Activated CD8-positive, alpha-beta T cell treated with anti-CD3 and anti-CD28 coated beads for 36 hours (primary cell): ENCODE data around the gene RASL11A. TPM values are rescaled to one million over a fixed set of nuclear protein-coding genes. Genes with fewer than 3 reads are reported as not detected.

ENCODE experiments used
- ATAC-seq: fragments of 200-7000 bp; cut with Tn5 transposase; one replicate; pipeline ENCODE4 v1.10.0; 2021; ENCODE audit warnings: mild to moderate bottlenecking, moderate library complexity
- CTCF ChIA-PET: fragments of 350-600 bp; sonication (Branson Sonifier 250); formaldehyde crosslinking; loops from one replicate; lab custom pipeline; 2021; ENCODE audit warnings: antibody characterized with exemption; lab: Charles Lee
- POLR2A ChIA-PET: fragments of 350-600 bp; sonication (Branson Sonifier 250); formaldehyde crosslinking; loops from one replicate; lab custom pipeline; 2021; ENCODE audit warnings: antibody characterized with exemption; lab: Charles Lee
- DNase-seq: peaks from one replicate; pipeline ENCODE4 v3.0.0-alpha.2; 2020
- H3K27ac Mint-ChIP-seq: one replicate; pipeline ENCODE4 v1.8.0; 2021; ENCODE audit warnings: mild to moderate bottlenecking, mixed read lengths
- H3K27me3 Mint-ChIP-seq: one replicate; pipeline ENCODE4 v1.8.0; 2021; ENCODE audit warnings: mixed read lengths
- H3K36me3 Mint-ChIP-seq: one replicate; pipeline ENCODE4 v1.8.0; 2021; ENCODE audit warnings: low read depth, mixed read lengths
- H3K4me1 Mint-ChIP-seq: one replicate; pipeline ENCODE4 v1.8.0; 2021; ENCODE audit warnings: low read depth, mixed read lengths
- H3K4me3 Mint-ChIP-seq: one replicate; pipeline ENCODE4 v1.8.0; 2021; ENCODE audit warnings: mild to moderate bottlenecking, moderate library complexity, mixed read lengths
- H3K9me3 Mint-ChIP-seq: one replicate; pipeline ENCODE4 v1.8.0; 2021; ENCODE audit warnings: mixed read lengths
- intact Hi-C: fragments of 100-400 bp; cut with micrococcal nuclease; formaldehyde crosslinking; loops from one replicate; pipeline ENCODE4 v1.10.0; 2022
- total RNA-seq, 2 experiments: library from RNA; stranded (reverse); gene quantifications; one replicate each; pipeline ENCODE4 v1.2.3, GENCODE V29; 2021
- TF ChIP-seq, protein P1 (sequence below): fragments of 200-600 bp; IDR thresholded peaks from one replicate; pipeline ENCODE4 v1.8.0; 2022; ENCODE audit warnings: antibody characterized with exemption, mild to moderate bottlenecking

RASL11A gene
- total RNA-seq, 2 experiments from 2014 or later, result 2.7 to 3.1 TPM

DNA sequence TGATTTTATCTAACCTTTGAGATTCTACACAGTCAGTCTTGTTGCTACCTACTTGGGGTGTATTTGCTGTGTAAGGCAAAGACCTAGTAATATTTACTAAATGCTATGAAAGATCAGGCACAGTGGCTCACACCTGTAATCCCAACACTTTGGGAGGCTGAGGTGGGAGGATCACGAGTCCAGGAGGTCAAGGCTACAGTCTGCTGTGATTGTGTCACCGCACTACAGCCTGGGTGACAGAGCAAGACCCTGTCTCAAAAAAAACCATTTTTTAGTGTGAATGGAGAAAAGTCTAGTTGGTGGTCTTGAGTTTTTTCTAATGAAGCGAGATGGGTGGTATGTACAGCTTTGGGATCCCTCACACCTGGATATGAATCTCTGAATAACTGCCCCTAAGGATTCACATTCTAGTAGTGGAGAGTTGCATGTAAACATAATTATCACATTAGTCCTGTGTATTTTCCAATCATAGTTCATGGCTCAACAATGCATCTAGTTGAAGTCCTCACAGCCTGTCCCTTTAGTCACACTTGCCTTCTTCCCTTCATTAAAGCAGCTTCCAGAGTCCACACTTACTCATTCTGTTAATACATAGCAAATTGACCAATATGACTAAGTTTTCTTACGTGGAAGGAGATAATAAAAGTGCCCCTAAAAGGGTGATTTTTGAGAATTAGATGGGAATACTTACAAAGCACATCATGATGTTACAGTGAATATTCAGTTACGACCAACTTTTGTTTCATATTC lies 11.8 kb upstream of the RASL11A start:
- H3K36me3 Mint-ChIP-seq, result peaks cover 73% of the 10 kb centered on the region
- TF ChIP-seq, protein P1, sequence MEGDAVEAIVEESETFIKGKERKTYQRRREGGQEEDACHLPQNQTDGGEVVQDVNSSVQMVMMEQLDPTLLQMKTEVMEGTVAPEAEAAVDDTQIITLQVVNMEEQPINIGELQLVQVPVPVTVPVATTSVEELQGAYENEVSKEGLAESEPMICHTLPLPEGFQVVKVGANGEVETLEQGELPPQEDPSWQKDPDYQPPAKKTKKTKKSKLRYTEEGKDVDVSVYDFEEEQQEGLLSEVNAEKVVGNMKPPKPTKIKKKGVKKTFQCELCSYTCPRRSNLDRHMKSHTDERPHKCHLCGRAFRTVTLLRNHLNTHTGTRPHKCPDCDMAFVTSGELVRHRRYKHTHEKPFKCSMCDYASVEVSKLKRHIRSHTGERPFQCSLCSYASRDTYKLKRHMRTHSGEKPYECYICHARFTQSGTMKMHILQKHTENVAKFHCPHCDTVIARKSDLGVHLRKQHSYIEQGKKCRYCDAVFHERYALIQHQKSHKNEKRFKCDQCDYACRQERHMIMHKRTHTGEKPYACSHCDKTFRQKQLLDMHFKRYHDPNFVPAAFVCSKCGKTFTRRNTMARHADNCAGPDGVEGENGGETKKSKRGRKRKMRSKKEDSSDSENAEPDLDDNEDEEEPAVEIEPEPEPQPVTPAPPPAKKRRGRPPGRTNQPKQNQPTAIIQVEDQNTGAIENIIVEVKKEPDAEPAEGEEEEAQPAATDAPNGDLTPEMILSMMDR, result no peak
- peaks cover 80% of the 10 kb centered on the region for H3K4me1 Mint-ChIP-seq
- no peak overlapping the region for H3K4me3 Mint-ChIP-seq
- ChIA-PET POLR2A (interaction anchor here (0.8 to 8.3 kb wide), 8 partner anchors 8 to 315 kb away, joined by 3 to 93 read pairs (median 4); partner anchors contain the start of gene RASL11A), CTCF (interaction anchor here (5.9 kb wide), 1 partner anchor 12 kb away, joined by 30 read pairs; the partner anchor contains the start of gene RASL11A)
- no peak for ATAC-seq
- H3K27me3 Mint-ChIP-seq, result no peaks in the 10 kb centered on the region
- intact Hi-C loops, result loop anchor here (10.0 kb wide), 1 partner anchor 166 kb away; the partner anchor contains the start of gene GTF3A
- H3K27ac Mint-ChIP-seq, result peak overlapping the region; percentile 81
- H3K9me3 Mint-ChIP-seq, result no peaks in the 10 kb centered on the region
- DNase-seq, result no peak

DNA sequence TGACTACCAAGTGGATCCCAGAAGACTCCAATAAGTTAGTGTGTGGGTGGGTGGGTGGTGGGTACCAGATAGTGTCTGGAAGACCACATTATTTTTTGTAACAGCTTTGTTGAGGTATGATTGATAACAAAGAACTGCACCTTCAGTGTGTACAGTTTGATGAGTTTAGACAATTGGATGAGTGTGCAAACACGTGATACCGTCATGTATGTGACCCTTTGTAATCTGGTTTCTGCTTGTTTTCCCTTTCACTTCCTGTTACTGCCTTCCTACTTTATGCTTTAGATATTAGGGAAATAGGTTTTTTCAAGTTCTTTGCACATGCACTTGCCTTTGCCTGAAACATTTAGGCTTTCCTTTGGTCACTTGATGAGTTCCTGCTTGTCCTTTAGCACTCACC lies 10.8 kb upstream of the RASL11A start:
- DNase-seq, result no peak
- no peak for ATAC-seq
- Mint-ChIP-seq H3K4me1 (peaks cover 76% of the 10 kb centered on the region), H3K36me3 (peaks cover 65% of the 10 kb centered on the region), H3K9me3 (no peaks in the 10 kb centered on the region), H3K27ac (peak overlapping the region; percentile 81), H3K27me3 (no peaks in the 10 kb centered on the region), H3K4me3 (no peak overlapping the region)
- ChIA-PET POLR2A (interaction anchor here (1.2 to 8.3 kb wide), 2 partner anchors 9 kb away, joined by 4 to 93 read pairs; partner anchors contain the start of gene RASL11A), CTCF (no interaction called here)
- intact Hi-C loops, result loop anchor here (10.0 kb wide), 1 partner anchor 165 kb away; the partner anchor contains the start of gene GTF3A
- TF ChIP-seq, protein P1, result no peak

DNA sequence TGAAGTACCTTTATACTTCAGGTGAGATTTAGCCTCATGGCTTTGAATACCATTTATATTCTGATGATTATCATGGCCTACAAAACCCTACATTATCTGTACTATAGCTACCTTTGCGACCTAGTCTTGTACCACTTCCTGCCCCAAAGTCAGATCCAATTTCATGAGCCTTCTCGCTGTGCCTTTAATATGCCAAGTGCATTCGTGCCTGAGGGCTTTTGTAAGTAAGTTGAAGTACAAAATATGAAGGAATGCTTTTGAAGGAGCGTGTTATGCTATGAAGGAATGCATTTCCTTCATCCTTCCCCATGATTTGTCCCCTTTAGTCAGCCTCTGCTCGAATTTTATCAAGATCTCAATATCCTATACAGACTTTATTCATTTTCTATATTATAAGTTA lies 9.2 kb upstream of the RASL11A start:
- H3K36me3 Mint-ChIP-seq, result peaks cover 54% of the 10 kb centered on the region
- H3K27ac Mint-ChIP-seq, result peak overlapping the region; percentile 81
- no peaks in the 10 kb centered on the region for H3K27me3 Mint-ChIP-seq
- DNase-seq, result no peak
- TF ChIP-seq, protein P1, result no peak
- H3K9me3 Mint-ChIP-seq, result no peaks in the 10 kb centered on the region
- H3K4me1 Mint-ChIP-seq, result peaks cover 69% of the 10 kb centered on the region
- no peak overlapping the region for H3K4me3 Mint-ChIP-seq
- ChIA-PET POLR2A (interaction anchor here (1.2 kb wide), 1 partner anchor 165 kb away, joined by 3 read pairs; no protein-coding TSS in a partner anchor), CTCF (interaction anchor here (1.3 kb wide), 1 partner anchor 276 kb away, joined by 3 read pairs; no protein-coding TSS in a partner anchor)
- no peak for ATAC-seq
- intact Hi-C loops, result no loop called here

DNA sequence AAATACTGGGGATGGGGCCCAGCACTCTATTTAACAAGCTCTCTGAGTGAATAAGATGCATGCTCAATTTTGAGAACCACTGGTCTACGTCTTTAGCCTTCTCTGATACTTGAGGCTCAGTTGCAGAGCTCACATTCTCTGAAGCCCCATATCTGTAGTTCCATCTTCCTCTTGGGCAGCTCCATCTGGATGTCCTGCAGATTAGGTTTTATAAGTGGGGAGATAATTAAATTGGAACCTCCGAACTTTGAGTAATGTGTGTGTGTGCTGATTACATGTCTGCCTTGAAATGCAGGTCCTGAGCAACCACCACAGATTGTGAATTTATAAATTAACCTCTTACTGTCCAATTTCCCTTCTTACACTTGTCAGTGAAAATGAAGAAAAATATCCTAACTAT lies 7.2 kb upstream of the RASL11A start:
- H3K27me3 Mint-ChIP-seq, result no peaks in the 10 kb centered on the region
- H3K4me3 Mint-ChIP-seq, result no peak overlapping the region
- CTCF ChIA-PET, result interaction anchor here (1.2 to 1.3 kb wide), 2 partner anchors 96 to 98 kb away, joined by 3 read pairs; no protein-coding TSS in a partner anchor
- DNase-seq (no peak), ATAC-seq (no peak)
- TF ChIP-seq, protein P1, result no peak
- H3K4me1 Mint-ChIP-seq, result peaks cover 52% of the 10 kb centered on the region
- H3K27ac Mint-ChIP-seq, result peak overlapping the region; percentile 28
- H3K9me3 Mint-ChIP-seq, result no peaks in the 10 kb centered on the region
- H3K36me3 Mint-ChIP-seq, result peaks cover 33% of the 10 kb centered on the region
- POLR2A ChIA-PET, result interaction anchor here (1.2 to 1.6 kb wide), 3 partner anchors 10 to 16 kb away, joined by 3 to 5 read pairs (median 3); no protein-coding TSS in a partner anchor
- intact Hi-C loops, result no loop called here

DNA sequence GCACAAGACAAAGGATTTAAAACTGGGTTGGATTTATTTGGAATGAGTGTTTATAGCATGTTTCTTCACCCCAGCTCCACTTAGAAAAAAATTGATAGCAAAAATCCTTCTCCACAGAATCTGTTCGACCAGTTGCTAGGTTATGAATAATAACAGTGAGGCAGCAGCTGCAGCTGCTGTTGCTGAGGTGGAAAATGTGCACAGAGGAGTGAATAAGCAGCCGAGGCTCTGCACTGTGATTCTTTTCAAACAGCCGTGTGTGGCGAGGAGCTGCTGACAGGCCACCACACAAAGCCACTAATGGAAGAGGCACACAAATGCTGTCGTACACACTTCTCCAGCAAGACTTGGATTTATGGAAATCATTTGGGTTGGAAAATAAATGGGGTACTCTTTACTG lies 6.4 kb upstream of the RASL11A start:
- DNase-seq (peak; percentile 25), ATAC-seq (no peak)
- Mint-ChIP-seq H3K9me3 (no peaks in the 10 kb centered on the region), H3K4me1 (peaks cover 44% of the 10 kb centered on the region), H3K27me3 (no peaks in the 10 kb centered on the region), H3K4me3 (no peak overlapping the region), H3K27ac (peak overlapping the region; percentile 11), H3K36me3 (peaks cover 26% of the 10 kb centered on the region)
- intact Hi-C loops, result no loop called here
- CTCF ChIA-PET, result interaction anchor here (0.9 to 1.0 kb wide), 2 partner anchors 34 to 279 kb away, joined by 3 read pairs; no protein-coding TSS in a partner anchor
- TF ChIP-seq, protein P1, result no peak
- POLR2A ChIA-PET, result interaction anchor here (1.6 kb wide), 1 partner anchor 13 kb away, joined by 3 read pairs; no protein-coding TSS in a partner anchor
